Cardiac septum (tissue), 1 donor: ENCODE results near the gene DPP8. TPM values are rescaled to one million over a fixed set of nuclear protein-coding genes. Genes with fewer than 3 reads are reported as not detected.

ENCODE experiments used
- DNase-seq: peaks from one replicate; pipeline ENCODE4 v3.0.0-alpha.2; 2020; ENCODE audit warnings: low spot score
- intact Hi-C: fragments of 100-400 bp; cut with DNase I; formaldehyde crosslinking; loops from one replicate; pipeline ENCODE4 v1.14.0; 2022
- total RNA-seq: library from RNA; stranded (reverse); fragmentation: NEBNext Ultra II Directional; extraction: Animal tissue kit (Norgen Biotek cat#: 25700); gene quantifications from one replicate; pipeline ENCODE4 v1.2.1, GENCODE V29; 2021
- donor health status: DM: no; HTN: no; CAD: no.

DPP8 gene
- total RNA-seq, 1 donor from 2014 or later, result 35.3 TPM

- intact Hi-C loops, result no loop called here
- no peak for DNase-seq
Observed at GRCh38 chr15:65393557-65393956, 123.9 kb downstream of the DPP8 start.

- no peak for DNase-seq
- intact Hi-C loops, result no loop called here
Observed at GRCh38 chr15:65393091-65393490, 124.4 kb downstream of the DPP8 start.

Other genes with a start within 250 kb of the DPP8 start
- gene PARP16, start 230.8 kb downstream of the DPP8 start, total RNA-seq, result 4.7 TPM
- not detected for gene RNU5A-1, start 221.6 kb downstream of the DPP8 start, total RNA-seq
- gene RNU5B-1, start 213.0 kb downstream of the DPP8 start, total RNA-seq, result 29.8 TPM
- not detected for gene IGDCC3, start 139.7 kb downstream of the DPP8 start, total RNA-seq
- gene IGDCC4, start 94.7 kb downstream of the DPP8 start, total RNA-seq, result 0.92 TPM
- gene HACD3, start 12.8 kb upstream of the DPP8 start, total RNA-seq, result 9.6 TPM
- 14.9 TPM for gene INTS14, start 93.4 kb upstream of the DPP8 start, total RNA-seq
- gene SLC24A1, start 104.2 kb upstream of the DPP8 start, total RNA-seq, result 3.0 TPM